ENCODE measurements around the gene LANCL3. TPM values are rescaled to one million over a fixed set of nuclear protein-coding genes. Genes with fewer than 3 reads are reported as not detected.
"Not testable (repeated sequence)": the region's sequence is repeated elsewhere in the genome, so short reads cannot be mapped to it uniquely, and the experiment has no call there.

The LANCL3 gene
- total and polyA plus RNA-seq, 2 experiments from 2014 or later = 0.28 to 0.87 TPM

DNA sequence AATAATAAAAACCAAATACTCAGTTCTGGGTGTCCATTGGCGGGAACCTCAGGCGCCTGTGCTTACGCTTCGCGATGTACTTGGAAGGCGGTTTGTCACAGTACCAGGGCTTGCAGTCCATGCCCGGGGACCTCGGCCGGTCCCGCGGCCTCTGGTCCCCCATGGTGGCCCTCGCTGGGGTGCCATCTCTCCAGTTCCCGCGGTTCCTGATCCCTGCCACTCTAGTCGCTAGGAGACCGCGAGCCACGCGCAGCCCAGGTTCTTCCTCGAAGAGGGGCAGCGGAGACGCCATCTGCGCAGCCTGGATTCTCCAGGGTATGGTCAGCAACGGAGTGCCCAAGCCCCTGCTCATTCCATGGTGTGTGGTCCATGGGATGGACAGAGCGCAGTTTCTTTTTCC is 26.4 kb upstream of the LANCL3 start:
- Histone ChIP-seq H3K4me3 (no peak overlapping the region), H3K27ac (no peak overlapping the region), H3K27me3 (no peaks in the 10 kb centered on the region), H3K9me2 (replicated peaks; ENCODE audit: insufficient read depth) (no peaks in the 10 kb centered on the region), H3K36me3 (replicated peaks; ENCODE audit: insufficient read depth, low read depth) (no peaks in the 10 kb centered on the region), H3K79me2 (no peaks in the 10 kb centered on the region), H3K4me2 (no peak overlapping the region), H2AFZ (no peak overlapping the region), H3K4me1 (ENCODE audit: insufficient read depth) (no peaks in the 10 kb centered on the region), H4K20me1 (ENCODE audit: insufficient read depth, poor library complexity, severe bottlenecking) (no peaks in the 10 kb centered on the region), H3K9me3 (ENCODE audit: low read depth) (no peaks in the 10 kb centered on the region)
- 96% methylated on average over 25 of the region's 25 CpGs for WGBS (ENCODE audit: low lambda C conversion rate, missing lambda C conversion rate)
- no peak for DNase-seq (ENCODE audit: low spot score)
- TF ChIP-seq, protein P1, sequence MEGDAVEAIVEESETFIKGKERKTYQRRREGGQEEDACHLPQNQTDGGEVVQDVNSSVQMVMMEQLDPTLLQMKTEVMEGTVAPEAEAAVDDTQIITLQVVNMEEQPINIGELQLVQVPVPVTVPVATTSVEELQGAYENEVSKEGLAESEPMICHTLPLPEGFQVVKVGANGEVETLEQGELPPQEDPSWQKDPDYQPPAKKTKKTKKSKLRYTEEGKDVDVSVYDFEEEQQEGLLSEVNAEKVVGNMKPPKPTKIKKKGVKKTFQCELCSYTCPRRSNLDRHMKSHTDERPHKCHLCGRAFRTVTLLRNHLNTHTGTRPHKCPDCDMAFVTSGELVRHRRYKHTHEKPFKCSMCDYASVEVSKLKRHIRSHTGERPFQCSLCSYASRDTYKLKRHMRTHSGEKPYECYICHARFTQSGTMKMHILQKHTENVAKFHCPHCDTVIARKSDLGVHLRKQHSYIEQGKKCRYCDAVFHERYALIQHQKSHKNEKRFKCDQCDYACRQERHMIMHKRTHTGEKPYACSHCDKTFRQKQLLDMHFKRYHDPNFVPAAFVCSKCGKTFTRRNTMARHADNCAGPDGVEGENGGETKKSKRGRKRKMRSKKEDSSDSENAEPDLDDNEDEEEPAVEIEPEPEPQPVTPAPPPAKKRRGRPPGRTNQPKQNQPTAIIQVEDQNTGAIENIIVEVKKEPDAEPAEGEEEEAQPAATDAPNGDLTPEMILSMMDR (IDR thresholded peaks at IDR 0.05; ENCODE audit: poor library complexity) = no peak
- TF ChIP-seq EZH2phosphoT487 (IDR thresholded peaks at IDR 0.05; ENCODE audit: low read depth, severe bottlenecking, unreplicated experiment) (no peak), EZH2 (IDR thresholded peaks at IDR 0.05; ENCODE audit: borderline replicate concordance) (no peak)

DNA sequence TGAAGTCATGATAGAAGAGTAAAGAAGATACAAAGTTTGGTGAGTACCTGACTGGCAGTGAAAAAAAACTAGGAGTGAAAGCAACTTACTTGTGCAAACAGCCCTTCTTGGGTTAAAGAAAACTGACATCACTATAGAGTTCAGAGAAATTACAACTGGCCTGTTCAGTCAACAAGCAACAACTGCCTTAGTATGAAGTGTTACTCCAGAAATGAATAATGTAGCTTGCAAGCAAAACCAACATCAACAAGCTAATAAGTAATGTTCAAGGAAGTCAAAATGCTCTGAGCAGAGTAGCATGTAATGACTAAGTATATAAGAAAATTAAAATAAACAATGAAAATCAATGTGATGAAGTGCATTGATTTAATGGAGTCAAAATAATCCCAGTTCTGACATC is 21.8 kb upstream of the LANCL3 start:
- H2AFZ ChIP-seq; H3K9me3 ChIP-seq (ENCODE audit: low read depth); H3K36me3 ChIP-seq (replicated peaks; ENCODE audit: insufficient read depth, low read depth): not testable (repeated sequence)

DNA sequence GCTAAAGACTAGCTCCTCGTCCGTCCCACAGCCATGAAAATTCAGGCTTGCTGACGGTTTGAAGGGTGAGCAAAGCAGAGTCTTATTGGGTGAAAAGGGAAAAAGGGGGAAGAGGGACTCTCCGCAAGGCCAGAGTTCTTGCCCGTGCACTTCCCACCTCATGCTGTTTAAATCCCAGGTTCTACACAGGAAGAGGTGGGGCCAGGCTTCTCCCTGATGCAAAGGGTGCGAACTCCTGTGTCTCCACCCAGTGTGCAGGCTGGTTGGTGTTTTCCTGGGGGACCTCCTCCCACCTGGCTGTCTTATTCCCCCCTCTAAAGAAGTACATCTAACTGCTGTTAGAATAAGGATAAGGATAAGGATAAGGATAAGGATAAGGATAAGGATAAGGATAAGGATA is 18.0 kb upstream of the LANCL3 start:
- no peak for DNase-seq (ENCODE audit: low spot score)
- Histone ChIP-seq H3K36me3 (replicated peaks; ENCODE audit: insufficient read depth, low read depth) (no peaks in the 10 kb centered on the region), H3K9me3 (ENCODE audit: low read depth) (no peaks in the 10 kb centered on the region), H3K27ac (no peak overlapping the region), H3K9me2 (replicated peaks; ENCODE audit: insufficient read depth) (no peaks in the 10 kb centered on the region), H4K20me1 (ENCODE audit: insufficient read depth, poor library complexity, severe bottlenecking) (no peaks in the 10 kb centered on the region), H3K79me2 (no peaks in the 10 kb centered on the region), H3K4me3 (no peak overlapping the region), H3K4me2 (no peak overlapping the region), H3K27me3 (no peaks in the 10 kb centered on the region), H3K4me1 (ENCODE audit: insufficient read depth) (no peaks in the 10 kb centered on the region), H2AFZ (no peak overlapping the region)
- TF ChIP-seq, protein P1 (IDR thresholded peaks at IDR 0.05; ENCODE audit: poor library complexity) = no peak
- TF ChIP-seq EZH2 (IDR thresholded peaks at IDR 0.05; ENCODE audit: borderline replicate concordance) = no peak
- TF ChIP-seq EZH2phosphoT487 (IDR thresholded peaks at IDR 0.05; ENCODE audit: low read depth, severe bottlenecking, unreplicated experiment) = no peak
- 56% methylated on average over 6 of the region's 6 CpGs for WGBS (ENCODE audit: low lambda C conversion rate, missing lambda C conversion rate)

More for the DNA sequence above, 21.8 kb upstream of the LANCL3 start:
- DNase-seq (ENCODE audit: low spot score); H3K27ac ChIP-seq; H3K4me1 ChIP-seq (ENCODE audit: insufficient read depth); H4K20me1 ChIP-seq (ENCODE audit: insufficient read depth, poor library complexity, severe bottlenecking); H3K27me3 ChIP-seq; H3K9me2 ChIP-seq (replicated peaks; ENCODE audit: insufficient read depth); H3K4me2 ChIP-seq; H3K79me2 ChIP-seq; H3K4me3 ChIP-seq: not testable (repeated sequence)

DNA sequence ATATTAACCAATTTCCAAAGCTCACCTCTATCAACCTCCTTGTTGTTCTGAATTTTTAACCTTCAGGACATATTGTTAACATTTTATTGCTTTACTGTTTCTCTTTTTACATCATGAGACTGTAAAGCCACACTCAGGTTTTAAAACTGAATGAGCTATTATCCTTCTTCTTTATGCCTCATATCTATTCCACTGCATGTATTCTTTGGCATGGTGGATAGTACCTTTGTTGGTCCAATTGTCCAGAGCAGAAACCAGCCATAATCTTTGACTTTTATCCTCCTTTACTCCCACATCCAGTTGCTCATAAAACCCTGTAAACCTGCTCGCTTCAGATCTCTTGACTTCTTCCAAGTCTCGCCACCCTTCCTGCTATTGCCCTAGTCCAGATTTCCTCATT is 6.2 kb upstream of the LANCL3 start:
- 89% methylated on average over 2 of the region's 2 CpGs for WGBS (ENCODE audit: low lambda C conversion rate, missing lambda C conversion rate)
- H2AFZ ChIP-seq; H3K27me3 ChIP-seq; H3K4me1 ChIP-seq (ENCODE audit: insufficient read depth); H3K79me2 ChIP-seq; H3K9me3 ChIP-seq (ENCODE audit: low read depth); H4K20me1 ChIP-seq (ENCODE audit: insufficient read depth, poor library complexity, severe bottlenecking); H3K27ac ChIP-seq; H3K4me2 ChIP-seq; H3K4me3 ChIP-seq; H3K36me3 ChIP-seq (replicated peaks; ENCODE audit: insufficient read depth, low read depth); H3K9me2 ChIP-seq (replicated peaks; ENCODE audit: insufficient read depth); DNase-seq (ENCODE audit: low spot score): not testable (repeated sequence)

DNA sequence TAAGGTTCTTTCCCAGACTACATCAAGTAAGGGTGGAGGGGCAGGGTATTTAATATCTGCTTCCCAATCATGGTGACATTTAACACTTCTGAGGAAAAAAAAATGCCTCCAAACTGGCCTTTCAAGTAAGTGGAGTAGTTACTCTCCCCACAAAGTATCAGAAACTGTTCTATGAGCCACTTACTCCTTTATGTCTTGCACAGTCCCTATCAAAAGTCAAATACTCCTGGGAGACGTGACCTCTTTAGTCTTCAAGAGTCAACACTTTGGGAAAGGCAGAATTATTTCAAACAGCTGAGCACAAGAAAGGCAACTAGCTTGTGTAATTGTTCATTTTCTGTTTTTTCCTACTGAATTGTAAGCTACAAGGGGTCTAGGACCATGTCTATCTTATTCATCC is 1.1 kb upstream of the LANCL3 start:
- H3K4me2 ChIP-seq; H3K9me3 ChIP-seq (ENCODE audit: low read depth); H3K27me3 ChIP-seq; H3K9me2 ChIP-seq (replicated peaks; ENCODE audit: insufficient read depth); H3K36me3 ChIP-seq (replicated peaks; ENCODE audit: insufficient read depth, low read depth); H3K79me2 ChIP-seq; H2AFZ ChIP-seq; H3K4me1 ChIP-seq (ENCODE audit: insufficient read depth); DNase-seq (ENCODE audit: low spot score); H3K27ac ChIP-seq; H3K4me3 ChIP-seq; H4K20me1 ChIP-seq (ENCODE audit: insufficient read depth, poor library complexity, severe bottlenecking): not testable (repeated sequence)
- WGBS (ENCODE audit: low lambda C conversion rate, missing lambda C conversion rate) = no CpG with 5 or more reads among the region's 1 CpG

Data from hepatocyte (in vitro differentiated cells).